ENCODE results near the gene HDAC11.
"Not testable (repeated sequence)": the region's sequence is repeated elsewhere in the genome, so short reads cannot be mapped to it uniquely, and the experiment has no call there.

The HDAC11 gene

GRCh38 chr3:13470894-13471574, 9.1 kb upstream of the HDAC11 start:
- DNase-seq = peak; percentile 67 to 92

- DNase-seq = no peak
Measured at GRCh38 chr3:13472286-13472685, 7.8 kb upstream of the HDAC11 start.

- no peak for DNase-seq
Measured at GRCh38 chr3:13473020-13473419, 7.1 kb upstream of the HDAC11 start.

- DNase-seq = no peak
Measured at GRCh38 chr3:13474021-13474420, 6.1 kb upstream of the HDAC11 start.

GRCh38 chr3:13474776-13475303, 5.3 kb upstream of the HDAC11 start:
- no peak for DNase-seq

- DNase-seq = peak; percentile 61 to 63
Measured at GRCh38 chr3:13475871-13476590, 4.1 kb upstream of the HDAC11 start.

GRCh38 chr3:13477943-13478342, 2.2 kb upstream of the HDAC11 start:
- DNase-seq = no peak

- DNase-seq = peak; percentile 26 to 46
Measured at GRCh38 chr3:13479332-13479581, 849 bp upstream of the HDAC11 start.

- peak in 1 of 2 experiments; percentile 51 for DNase-seq
Measured at GRCh38 chr3:13480340-13481318, 523 bp downstream of the HDAC11 start.

GRCh38 chr3:13482106-13482690, 2.1 kb downstream of the HDAC11 start:
- DNase-seq = no peak

- DNase-seq = no peak
Measured at GRCh38 chr3:13483286-13483685, 3.2 kb downstream of the HDAC11 start.

- no peak for DNase-seq
Measured at GRCh38 chr3:13483988-13484695, 4.0 kb downstream of the HDAC11 start.

GRCh38 chr3:13484851-13485590, 4.9 kb downstream of the HDAC11 start:
- peak; percentile 38 to 61 for DNase-seq

GRCh38 chr3:13485630-13486562, 5.8 kb downstream of the HDAC11 start:
- DNase-seq = not testable (repeated sequence)

- no peak for DNase-seq
Measured at GRCh38 chr3:13487403-13487802, 7.3 kb downstream of the HDAC11 start.

- no peak for DNase-seq
Measured at GRCh38 chr3:13491206-13491974, 11.3 kb downstream of the HDAC11 start.

GRCh38 chr3:13492048-13492447, 11.9 kb downstream of the HDAC11 start:
- DNase-seq = no peak

- DNase-seq = no peak
Measured at GRCh38 chr3:13492976-13493866, 13.1 kb downstream of the HDAC11 start.

All from SHP77 (cell line).